ENCODE measurements around the gene CLIP4. TPM values are rescaled to one million over a fixed set of nuclear protein-coding genes. Genes with fewer than 3 reads are reported as not detected.

CLIP4 gene
- total and polyA plus RNA-seq, 2 of the 13 experiments (the other 11 are each of a cell fraction or from before 2014, with no cell fraction given) = 0.46 to 0.49 TPM

DNA sequence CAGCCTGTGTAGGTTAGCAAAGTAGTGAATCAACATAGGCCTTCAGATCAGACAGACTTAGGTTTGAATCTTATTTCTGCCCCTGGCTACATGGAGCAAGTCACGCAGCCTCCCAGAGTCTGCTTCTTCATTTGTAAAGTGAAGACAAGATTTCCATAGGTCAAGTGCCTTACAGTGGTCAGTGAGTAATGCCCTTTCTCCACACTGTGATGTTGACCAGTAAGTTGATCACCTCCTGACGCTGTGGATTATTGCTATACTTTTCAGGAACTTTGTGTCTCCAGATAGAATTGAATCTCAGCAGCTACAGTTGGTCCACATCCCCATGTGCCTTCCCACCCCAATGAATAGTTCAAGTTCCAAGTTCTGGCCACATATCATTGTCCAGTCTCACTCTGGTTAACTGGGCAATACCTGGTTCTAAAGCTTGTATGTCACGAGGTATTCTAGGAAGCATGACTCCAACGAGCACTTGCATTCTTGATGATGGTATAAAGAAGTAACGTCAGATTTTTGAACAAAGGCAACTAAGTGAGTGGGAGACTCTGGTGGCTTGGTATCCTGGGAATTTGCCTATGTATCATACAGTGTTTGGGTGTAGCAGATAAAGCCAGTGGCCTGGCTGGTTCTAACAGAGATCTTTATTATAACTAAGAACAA, 2.1 kb upstream of the CLIP4 start:
- in situ Hi-C loops (cut with HindIII; ENCODE audit: extremely low pct_ligation_motif_present, low pct_unique_long_range_greater_than_20kb) (no loop called here), intact Hi-C loops (cut with micrococcal nuclease; ENCODE audit: unreplicated experiment) (no loop called here)
- Histone ChIP-seq H4K20me1 (ENCODE audit: insufficient read depth, low read length) (no peaks in the 10 kb centered on the region), H3K4me1 (ENCODE audit: insufficient read depth, low read length) (peaks cover 22% of the 10 kb centered on the region), H3K27ac (ENCODE audit: extremely low read length, insufficient read depth, low read length) (no peak overlapping the region), H3K4me3 (replicated peaks in 1 of 3; ENCODE audit: insufficient read depth in 1 of 3, low read depth in 2 of 3, low read length in 3 of 3) (no peak overlapping the region), H3K27me3 (ENCODE audit: control insufficient read depth in 1 of 2, insufficient read depth in 2 of 2, low read length in 2 of 2) (0 out of 5 replicates have a peak, but pooled peaks cover 0 to 3% of the 10 kb centered on the region in 2 experiments), H3K4me2 (ENCODE audit: low read depth, low read length) (no peak overlapping the region), H3K9me3 (ENCODE audit: low read length) (no peaks in the 10 kb centered on the region), H3K9ac (ENCODE audit: insufficient read depth, low read depth, low read length) (no peak overlapping the region), H3K79me2 (ENCODE audit: insufficient read depth, low read length) (no peaks in the 10 kb centered on the region), H3K36me3 (replicated peaks in 1 of 2; ENCODE audit: control insufficient read depth in 1 of 2, insufficient read depth in 2 of 2, low read length in 2 of 2) (no peaks in the 10 kb centered on the region), H2AFZ (ENCODE audit: low read length) (no peak overlapping the region)
- FAIRE-seq (no peak), DNase-seq (ENCODE audit: low spot score) (peak; percentile 30), ATAC-seq (no peak)
- WGBS (ENCODE audit: low lambda C conversion rate) = 19% methylated on average over 5 of the region's 5 CpGs
- POLR2A ChIA-PET = no interaction called here
- CTCF ChIA-PET (ENCODE audit: low intra/inter-chr PET ratio, low total read pairs) = no interaction called here
- no TSS peak for BruUV-seq (replicated peaks)
- TF ChIP-seq TRIM24 (CRISPR knock-in tag; IDR thresholded peaks at IDR 0.05) (no peak), PAX8 (CRISPR knock-in tag; IDR thresholded peaks at IDR 0.05; ENCODE audit: borderline replicate concordance) (no peak), ZNF558 (CRISPR knock-in tag; IDR thresholded peaks at IDR 0.05; ENCODE audit: borderline replicate concordance) (no peak), ZNF251 (CRISPR knock-in tag; IDR thresholded peaks at IDR 0.05) (no peak), CBX5 (CRISPR knock-in tag; IDR thresholded peaks at IDR 0.05; ENCODE audit: borderline replicate concordance) (no peak), ZNF263 (CRISPR knock-in tag; IDR thresholded peaks at IDR 0.05) (no peak), IRX3 (CRISPR knock-in tag; IDR thresholded peaks at IDR 0.05; ENCODE audit: borderline replicate concordance, low read depth) (no peak), AKAP8 (CRISPR knock-in tag; IDR thresholded peaks at IDR 0.05) (no peak), ZNF468 (CRISPR knock-in tag; IDR thresholded peaks at IDR 0.05) (no peak), CTCF (CRISPR knock-in tag; IDR thresholded peaks at IDR 0.05) (no peak), TAF1 (CRISPR knock-in tag; IDR thresholded peaks at IDR 0.05) (no peak), IKZF5 (CRISPR knock-in tag; IDR thresholded peaks at IDR 0.05) (no peak), MBNL3 (CRISPR knock-in tag; conservative IDR thresholded peaks at IDR 0.05) (no peak)
- TF ChIP-seq, protein P1, sequence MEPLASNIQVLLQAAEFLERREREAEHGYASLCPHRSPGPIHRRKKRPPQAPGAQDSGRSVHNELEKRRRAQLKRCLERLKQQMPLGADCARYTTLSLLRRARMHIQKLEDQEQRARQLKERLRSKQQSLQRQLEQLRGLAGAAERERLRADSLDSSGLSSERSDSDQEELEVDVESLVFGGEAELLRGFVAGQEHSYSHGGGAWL (CRISPR knock-in tag; IDR thresholded peaks at IDR 0.05) = no peak
- TF ChIP-seq, protein P2, sequence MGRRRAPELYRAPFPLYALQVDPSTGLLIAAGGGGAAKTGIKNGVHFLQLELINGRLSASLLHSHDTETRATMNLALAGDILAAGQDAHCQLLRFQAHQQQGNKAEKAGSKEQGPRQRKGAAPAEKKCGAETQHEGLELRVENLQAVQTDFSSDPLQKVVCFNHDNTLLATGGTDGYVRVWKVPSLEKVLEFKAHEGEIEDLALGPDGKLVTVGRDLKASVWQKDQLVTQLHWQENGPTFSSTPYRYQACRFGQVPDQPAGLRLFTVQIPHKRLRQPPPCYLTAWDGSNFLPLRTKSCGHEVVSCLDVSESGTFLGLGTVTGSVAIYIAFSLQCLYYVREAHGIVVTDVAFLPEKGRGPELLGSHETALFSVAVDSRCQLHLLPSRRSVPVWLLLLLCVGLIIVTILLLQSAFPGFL (CRISPR knock-in tag; IDR thresholded peaks at IDR 0.05) = no peak
- TF ChIP-seq, protein P3, sequence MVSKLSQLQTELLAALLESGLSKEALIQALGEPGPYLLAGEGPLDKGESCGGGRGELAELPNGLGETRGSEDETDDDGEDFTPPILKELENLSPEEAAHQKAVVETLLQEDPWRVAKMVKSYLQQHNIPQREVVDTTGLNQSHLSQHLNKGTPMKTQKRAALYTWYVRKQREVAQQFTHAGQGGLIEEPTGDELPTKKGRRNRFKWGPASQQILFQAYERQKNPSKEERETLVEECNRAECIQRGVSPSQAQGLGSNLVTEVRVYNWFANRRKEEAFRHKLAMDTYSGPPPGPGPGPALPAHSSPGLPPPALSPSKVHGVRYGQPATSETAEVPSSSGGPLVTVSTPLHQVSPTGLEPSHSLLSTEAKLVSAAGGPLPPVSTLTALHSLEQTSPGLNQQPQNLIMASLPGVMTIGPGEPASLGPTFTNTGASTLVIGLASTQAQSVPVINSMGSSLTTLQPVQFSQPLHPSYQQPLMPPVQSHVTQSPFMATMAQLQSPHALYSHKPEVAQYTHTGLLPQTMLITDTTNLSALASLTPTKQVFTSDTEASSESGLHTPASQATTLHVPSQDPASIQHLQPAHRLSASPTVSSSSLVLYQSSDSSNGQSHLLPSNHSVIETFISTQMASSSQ (IDR thresholded peaks at IDR 0.05; ENCODE audit: low read depth) = no peak
- TF ChIP-seq, protein P3 (CRISPR knock-in tag; IDR thresholded peaks at IDR 0.05; ENCODE audit: borderline replicate concordance) = no peak
